Heart right ventricle (tissue), 16 donors: ENCODE measurements around the gene TMEM217. TPM values are rescaled to one million over a fixed set of nuclear protein-coding genes. Genes with fewer than 3 reads are reported as not detected.
A peak's percentile ranks its signal among the peaks of the same experiment; 100 is the strongest.

Experiments
- ATAC-seq, 8 donors: fragments of 200-7000 bp; cut with Tn5 transposase; one replicate each; pipeline ENCODE4 v1.9.1; 2020; ENCODE audit warnings: mild to moderate bottlenecking in 8 of 8, moderate library complexity in 8 of 8, moderate number of reproducible peaks in 1 of 8
- DNase-seq, 2 donors: peaks; one replicate each; pipeline ENCODE4 v3.0.0-alpha.2; 2020
- H3K27ac ChIP-seq, 10 donors: fragments of 200-600 bp; sonication (generic) in 2 of 10; one replicate each; pipeline versions ENCODE4 v1.5.0 to v1.8.0; 2020 to 2022; ENCODE audit warnings: mild to moderate bottlenecking in 3 of 10
- H3K27me3 ChIP-seq, 7 donors: fragments of 200-600 bp; one replicate each; pipeline ENCODE4 v1.8.0; 2021 to 2022; ENCODE audit warnings: mild to moderate bottlenecking in 2 of 7
- H3K36me3 ChIP-seq, 9 donors: fragments of 200-600 bp; sonication (generic) in 1 of 9; one replicate each; pipeline versions ENCODE4 v1.5.0 to v1.8.0; 2020 to 2022; ENCODE audit warnings: mild to moderate bottlenecking in 2 of 9
- H3K4me1 ChIP-seq, 9 donors: fragments of 200-600 bp; sonication (generic) in 1 of 9; one replicate each; pipeline versions ENCODE4 v1.5.0 to v1.8.0; 2020 to 2022; ENCODE audit warnings: mild to moderate bottlenecking in 4 of 9
- H3K4me3 ChIP-seq, 10 donors: fragments of 200-600 bp; sonication (generic) in 2 of 10; one replicate each; pipeline versions ENCODE4 v1.5.0 to v1.8.0; 2020 to 2022; ENCODE audit warnings: mild to moderate bottlenecking in 7 of 10, moderate library complexity in 2 of 10
- H3K9me3 ChIP-seq, 11 donors: fragments of 200-600 bp in 10 of 11; sonication (generic) in 2 of 11; one replicate each; pipeline versions ENCODE4 v1.5.0 to v1.8.0; 2013 to 2022; ENCODE audit warnings: mild to moderate bottlenecking in 2 of 11, control low read depth in 1 of 11, moderate library complexity in 1 of 11
- CTCF ChIP-seq, 9 donors: fragments of 200-600 bp; sonication (generic) in 2 of 9; IDR thresholded peaks; one replicate each; pipeline versions ENCODE4 v1.5.0 to v1.8.0; 2021 to 2022; ENCODE audit warnings: antibody characterized with exemption in 9 of 9, mild to moderate bottlenecking in 5 of 9, moderate library complexity in 1 of 9
- WGBS, 2 donors: extraction: QIAGEN DNeasy Blood & Tissue Kit; methylation state at CpG; one replicate each; pipeline ENCODE4 v1.1.7; 2013; ENCODE audit warnings: inconsistent platforms in 1 of 2; 5-methylcytosine and 5-hydroxymethylcytosine counted together
- intact Hi-C, 10 donors: fragments of 100-400 bp; cut with DNase I; formaldehyde crosslinking; loops; one replicate each; pipeline versions ENCODE4 v1.11.1 to v1.14.2; 2022
- polyA plus RNA-seq, 2 donors: library from polyadenylated mRNA; stranded (reverse); fragments of 200-250 nt; gene quantifications; one replicate each; pipeline ENCODE4 v1.2.3, GENCODE V29; 2013
- total RNA-seq, 10 donors: library from RNA; stranded (reverse); fragmentation: NEBNext Ultra II Directional in 3 of 10; extraction: Animal tissue kit (Norgen Biotek cat#: 25700) in 3 of 10; gene quantifications; one replicate each; pipeline versions ENCODE4 v1.2.1 to v1.2.4, GENCODE V29; 2021 to 2023
- donor health status: Arrhythmogenic right ventricular cardiomyopathy.
- donor health status: ischemic (EF 13 %, LVEDD 7.1; RV severe dilation, severe dysfunction).
- donor health status: healthy with polysubstance abuse.
- donor health status: DM: no; HTN: yes; CAD: no.
- donor health status: DM: no; HTN: no; CAD: no.
- donor health status: ischemic (EF 25% LVEDD 6.9; RV normal size, moderate dysfunction).
- donor health status: ischemic (EF 25% LVEDD 5.7; RV mildly dilated, moderate dysfunction).
- donor health status: healthy.
- donor health status: DM: yes; HTN: yes; CAD: no.
- donor health status: Ischemic cardiomyopathy.
- donor health status: ischemic (EF 35%, LVEDD 5.7; RV mildly dilated, moderate dysfunction).
- donor health status: nonischemic (EF 11% LVEDD 7.7; RV severe dilation, severe dysfunction).
- donor health status: DM: yes; HTN: yes; CAD: no.
- donor health status: PGD.
- donor health status: ischemic (EF 29% LVEDD 5.4; RV normal size, mild dysfunction).
- donor health status: nonischemic (EF 23%, LVEDD 6.1; RV moderate dilation, normal function).

The TMEM217 gene
- total and polyA plus RNA-seq, 12 donors, result 0.20 to 1.1 (median 0.41) TPM; not detected in 2

DNA sequence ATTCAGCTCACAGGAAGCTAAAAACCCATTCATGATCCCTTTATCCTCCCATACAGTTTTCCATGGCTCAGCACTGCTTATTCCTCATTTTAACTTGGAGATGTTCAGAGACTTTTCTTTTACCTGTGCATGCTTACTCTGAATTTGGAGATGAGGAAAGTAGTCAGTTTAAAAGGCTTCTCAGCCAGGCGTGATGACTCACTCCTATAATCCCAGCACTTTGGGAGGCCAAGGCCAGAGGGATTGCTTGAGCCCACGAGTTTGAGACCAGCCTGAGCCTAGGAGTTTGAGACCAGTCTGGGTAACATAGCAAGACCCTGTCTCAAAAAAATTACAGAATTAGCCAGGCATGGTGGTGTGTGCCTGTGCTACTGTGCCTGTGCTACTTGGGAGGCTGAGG, 30.3 kb upstream of the TMEM217 start:
- no peak for ATAC-seq
- no peaks in the 10 kb centered on the region for H3K27me3 ChIP-seq
- no peak for TF ChIP-seq CTCF (IDR thresholded peaks at IDR 0.05)
- 90 to 91% methylated on average over 2 of the region's 2 CpGs for WGBS, 2 donors
- intact Hi-C loops, result no loop called here
- peaks cover 0 to 99% (median 35%) of the 10 kb centered on the region in 9 donors for H3K36me3 ChIP-seq
- DNase-seq, result no peak
- H3K4me3 ChIP-seq, result no peak overlapping the region
- no peak overlapping the region for H3K27ac ChIP-seq
- peaks cover 0 to 23% (median 17%) of the 10 kb centered on the region in 9 donors for H3K4me1 ChIP-seq
- no peaks in the 10 kb centered on the region for H3K9me3 ChIP-seq

- H3K9me3 ChIP-seq, result no peaks in the 10 kb centered on the region
- WGBS, 2 donors, result 94 to 96% methylated on average over 2 of the region's 2 CpGs
- DNase-seq (no peak), ATAC-seq (no peak)
- TF ChIP-seq CTCF (IDR thresholded peaks at IDR 0.05), result no peak
- peaks cover 0 to 100% (median 33%) of the 10 kb centered on the region in 9 donors for H3K36me3 ChIP-seq
- H3K27ac ChIP-seq, result no peak overlapping the region
- H3K4me3 ChIP-seq, result no peak overlapping the region
- H3K27me3 ChIP-seq, result no peaks in the 10 kb centered on the region
- intact Hi-C loops, result no loop called here
- peaks cover 0 to 30% (median 22%) of the 10 kb centered on the region in 9 donors for H3K4me1 ChIP-seq
Observed at GRCh38 chr6:37287519-37288157, 29.7 kb upstream of the TMEM217 start.

GRCh38 chr6:37285861-37286311, 27.9 kb upstream of the TMEM217 start:
- ATAC-seq (no peak), DNase-seq (no peak)
- peaks cover 0 to 100% (median 19%) of the 10 kb centered on the region in 9 donors for H3K36me3 ChIP-seq
- no peak for TF ChIP-seq CTCF (IDR thresholded peaks at IDR 0.05)
- peaks cover 0 to 37% (median 24%) of the 10 kb centered on the region in 9 donors for H3K4me1 ChIP-seq
- no peak overlapping the region for H3K27ac ChIP-seq
- H3K27me3 ChIP-seq, result no peaks in the 10 kb centered on the region
- intact Hi-C loops, result no loop called here
- H3K4me3 ChIP-seq, result no peak overlapping the region
- no peaks in the 10 kb centered on the region for H3K9me3 ChIP-seq
- WGBS, 2 donors, result 99 to 100% methylated on average over 4 of the region's 4 CpGs

GRCh38 chr6:37284781-37285180, 26.8 kb upstream of the TMEM217 start:
- no peak for DNase-seq
- H3K4me1 ChIP-seq, result peaks cover 3 to 48% (median 32%) of the 10 kb centered on the region in 9 donors
- intact Hi-C loops, result no loop called here
- H3K27ac ChIP-seq, result peak overlapping the region in 3 of 10 donors; percentile 34 to 54 (median 49)
- ATAC-seq, result no peak
- H3K27me3 ChIP-seq, result no peaks in the 10 kb centered on the region
- H3K9me3 ChIP-seq, result no peaks in the 10 kb centered on the region
- peaks cover 0 to 100% (median 19%) of the 10 kb centered on the region in 9 donors for H3K36me3 ChIP-seq
- no peak overlapping the region for H3K4me3 ChIP-seq
- TF ChIP-seq CTCF (IDR thresholded peaks at IDR 0.05), result no peak
- WGBS, 2 donors, result 74 to 75% methylated on average over 4 of the region's 4 CpGs
